HepG2 (cell line): Measurements from ENCODE around the gene STRA6. TPM values are rescaled to one million over a fixed set of nuclear protein-coding genes. Genes with fewer than 3 reads are reported as not detected.

ENCODE experiments used
- ATAC-seq: fragments of 200-7000 bp; cut with Tn5 transposase; 3 replicates; pipeline ENCODE4 v1.9.1; 2020; ENCODE audit warnings: mild to moderate bottlenecking, moderate library complexity
- BruUV-seq: library from RNA; stranded (reverse); fragments of 400-500 nt; replicated peaks from 2 replicates; lab custom pipeline; 2021; lab: Mats Ljungman, UMichigan
- CTCF ChIA-PET: fragments of 300-600 bp; formaldehyde crosslinking; extraction: SDS; loops from one replicate; lab custom pipeline; 2021; ENCODE audit warnings: low total read pairs, inconsistent platforms, low intra/inter-chr PET ratio; lab: Yijun Ruan, JAX
- POLR2A ChIA-PET: fragments of 350-600 bp; sonication (Branson Sonifier 250); formaldehyde crosslinking; loops from one replicate; lab custom pipeline; 2020; ENCODE audit warnings: antibody characterized with exemption, inconsistent platforms; lab: Yijun Ruan, JAX
- DNase-seq: peaks from one replicate; pipeline ENCODE4 v3.0.0-alpha.2; 2015; ENCODE audit warnings: low spot score
- FAIRE-seq: peaks from 3 replicates; lab custom pipeline; 2011; peaks lifted over from hg19 to GRCh38; lab: Jason Lieb, UNC
- H2AFZ ChIP-seq: one replicate; pipeline ENCODE4 v1.6.1; 2011; ENCODE audit warnings: low read length, inconsistent platforms
- H3K27ac ChIP-seq: fragments of 300-600 bp; 3 replicates; pipeline ENCODE4 v1.8.0; 2011; ENCODE audit warnings: mixed run types, mild to moderate bottlenecking, mixed read lengths, low read length, inconsistent platforms; ENCODE audit not compliant: insufficient read depth; ENCODE audit errors: extremely low read length
- H3K27me3 ChIP-seq, 2 experiments: fragments of 200-600 bp in 1 of 2; 2 replicates in 1 of 2; 3 replicates in 1 of 2; pipeline versions ENCODE4 v1.6.0 to v1.8.0; 2011; ENCODE audit warnings: low read length in 2 of 2, mild to moderate bottlenecking in 2 of 2, moderate library complexity in 2 of 2, inconsistent platforms in 1 of 2; ENCODE audit not compliant: insufficient read depth in 2 of 2, control insufficient read depth in 1 of 2
- H3K36me3 ChIP-seq, 2 experiments: fragments of 200-600 bp in 1 of 2; replicated peaks in 1 of 2; 2 replicates in 1 of 2; 3 replicates in 1 of 2; pipeline versions ENCODE4 v1.5.1 to v1.8.0; 2011; ENCODE audit warnings: low read length in 2 of 2, inconsistent platforms in 1 of 2; ENCODE audit not compliant: insufficient read depth in 2 of 2, control insufficient read depth in 1 of 2
- H3K4me1 ChIP-seq: 2 replicates; pipeline ENCODE4 v1.5.1; 2012; ENCODE audit warnings: low read length, inconsistent platforms; ENCODE audit not compliant: insufficient read depth
- H3K4me2 ChIP-seq: 2 replicates; pipeline ENCODE4 v1.6.0; 2011; ENCODE audit warnings: low read depth, low read length, inconsistent platforms
- H3K4me3 ChIP-seq, 3 experiments: fragments of 200-600 bp in 1 of 3; sonication (generic), shearing (Covaris generic) in 1 of 3; replicated peaks in 1 of 3; 2 replicates each; pipeline ENCODE4 v1.5.1; 2011 to 2016; ENCODE audit warnings: low read length in 3 of 3, inconsistent platforms in 2 of 3, low read depth in 2 of 3, mild to moderate bottlenecking in 2 of 3, control low read depth in 1 of 3, mixed read lengths in 1 of 3; ENCODE audit not compliant: insufficient read depth in 1 of 3
- H3K79me2 ChIP-seq: one replicate; pipeline ENCODE4 v1.6.1; 2011; ENCODE audit warnings: low read length, inconsistent platforms; ENCODE audit not compliant: insufficient read depth
- H3K9ac ChIP-seq: 2 replicates; pipeline ENCODE4 v1.6.0; 2011; ENCODE audit warnings: mild to moderate bottlenecking, low read depth, low read length, inconsistent platforms; ENCODE audit not compliant: insufficient read depth
- H3K9me3 ChIP-seq: 2 replicates; pipeline ENCODE4 v1.5.1; 2012; ENCODE audit warnings: mild to moderate bottlenecking, low read length
- H4K20me1 ChIP-seq: 2 replicates; pipeline ENCODE4 v1.6.0; 2011; ENCODE audit warnings: inconsistent platforms, mild to moderate bottlenecking, low read length, moderate library complexity; ENCODE audit not compliant: insufficient read depth
- AGO1 ChIP-seq: fragments of 200-400 bp; formaldehyde crosslinking; IDR thresholded peaks from 2 replicates; pipeline ENCODE4 v1.6.1; 2017; ENCODE audit warnings: mild to moderate bottlenecking, low read depth, low read length, moderate library complexity; ENCODE audit not compliant: poor library complexity, severe bottlenecking
- ARNT2 ChIP-seq: sonication (generic); formaldehyde crosslinking; IDR thresholded peaks from 2 replicates; pipeline ENCODE4 v1.8.0; 2022; ENCODE audit warnings: mild to moderate bottlenecking, low read depth, missing genetic modification reagents, moderate library complexity
- MAZ ChIP-seq, 2 experiments: sonication (generic) in 1 of 2; formaldehyde crosslinking in 1 of 2; IDR thresholded peaks; 2 replicates each; pipeline versions ENCODE4 v1.5.0 to v1.6.1; 2012 to 2020; ENCODE audit warnings: low read depth in 2 of 2, mild to moderate bottlenecking in 2 of 2, borderline replicate concordance in 1 of 2, improper control_type of control experiment in 1 of 2, low read length in 1 of 2, missing genetic modification reagents in 1 of 2, moderate library complexity in 1 of 2
- POLR2G ChIP-seq: fragments of 200-400 bp; formaldehyde crosslinking; IDR thresholded peaks from 2 replicates; pipeline ENCODE4 v1.6.1; 2018; ENCODE audit warnings: mild to moderate bottlenecking, low read depth, low read length, moderate library complexity
- RBAK ChIP-seq: sonication (generic); formaldehyde crosslinking; IDR thresholded peaks from 2 replicates; pipeline ENCODE4 v1.5.1; 2020; ENCODE audit warnings: mild to moderate bottlenecking, missing genetic modification reagents
- RCOR2 ChIP-seq: IDR thresholded peaks from 2 replicates; pipeline ENCODE4 v1.6.1; 2016; ENCODE audit warnings: missing biosample characterization, missing genetic modification reagents
- SOX5 ChIP-seq: IDR thresholded peaks from 2 replicates; pipeline ENCODE4 v1.6.1; 2016; ENCODE audit warnings: borderline replicate concordance
- SP5 ChIP-seq: IDR thresholded peaks from 2 replicates; pipeline ENCODE4 v1.6.1; 2016; ENCODE audit warnings: low read depth, borderline replicate concordance
- THYN1 ChIP-seq: sonication (generic); formaldehyde crosslinking; IDR thresholded peaks from 2 replicates; pipeline ENCODE4 v1.8.1; 2023; ENCODE audit warnings: low read depth, mild to moderate bottlenecking, moderate library complexity, missing genetic modification reagents, borderline replicate concordance
- ZFP62 ChIP-seq: sonication (generic); formaldehyde crosslinking; IDR thresholded peaks from 2 replicates; pipeline ENCODE4 v1.4.0; 2020; ENCODE audit warnings: missing genetic modification reagents
- ZNF263 ChIP-seq: sonication (generic); formaldehyde crosslinking; IDR thresholded peaks from 2 replicates; pipeline ENCODE4 v1.4.0; 2020; ENCODE audit warnings: missing genetic modification reagents
- ZNF496 ChIP-seq: sonication (generic); formaldehyde crosslinking; IDR thresholded peaks from 2 replicates; pipeline ENCODE4 v1.8.1; 2023; ENCODE audit warnings: mild to moderate bottlenecking, moderate library complexity, missing genetic modification reagents; ENCODE audit not compliant: insufficient replicate concordance
- ZNF512B ChIP-seq: sonication (generic); formaldehyde crosslinking; IDR thresholded peaks from 2 replicates; pipeline ENCODE4 v1.5.1; 2020; ENCODE audit warnings: missing genetic modification reagents, mild to moderate bottlenecking, borderline replicate concordance
- ZNF589 ChIP-seq: sonication (generic); formaldehyde crosslinking; conservative IDR thresholded peaks from 2 replicates; pipeline ENCODE4 v1.8.0; 2022; ENCODE audit warnings: mild to moderate bottlenecking, moderate library complexity, missing genetic modification reagents
- ZNF607 ChIP-seq: sonication (generic); formaldehyde crosslinking; IDR thresholded peaks from 2 replicates; pipeline ENCODE4 v1.5.1; 2020; ENCODE audit warnings: missing genetic modification reagents, mild to moderate bottlenecking, borderline replicate concordance
- ZNF776 ChIP-seq: sonication (generic); formaldehyde crosslinking; IDR thresholded peaks from 2 replicates; pipeline ENCODE4 v1.4.0; 2020; ENCODE audit warnings: mild to moderate bottlenecking, missing genetic modification reagents
- WGBS: methylation state at CpG from one replicate; pipeline ENCODE4 v1.1.6; 2017; ENCODE audit warnings: low lambda C conversion rate; 5-methylcytosine and 5-hydroxymethylcytosine counted together
- in situ Hi-C: cut with HindIII; loops from 2 replicates; pipeline ENCODE4 v1.10.0; 2017; ENCODE audit warnings: low pct_unique_long_range_greater_than_20kb; ENCODE audit not compliant: extremely low pct_ligation_motif_present
- intact Hi-C: fragments of 100-400 bp; cut with micrococcal nuclease; formaldehyde crosslinking; loops from one replicate; pipeline ENCODE4 v1.10.0; 2022; ENCODE audit not compliant: unreplicated experiment
- polyA plus RNA-seq, 8 experiments: library from polyadenylated mRNA; depleted of rRNA in 3 of 8; stranded (reverse) in 7 of 8; unstranded in 1 of 8; fragments of >200 nt; fragmentation: Illumina TruSeq in 4 of 8; extraction: Trizol in 4 of 8; gene quantifications; 2 replicates each; pipeline versions ENCODE4 v1.2.1 to v1.2.3, GENCODE V29; 2011 to 2016; ENCODE audit warnings: low read depth in 4 of 8, missing spikeins in 1 of 8, mixed read lengths in 1 of 8; ENCODE audit not compliant: insufficient read depth in 1 of 8
- total RNA-seq, 5 experiments: library from RNA; depleted of rRNA; stranded (reverse); fragments of >200 nt; fragmentation: Illumina TruSeq; extraction: Trizol; gene quantifications; 2 replicates each; pipeline ENCODE4 v1.2.3, GENCODE V29; 2016; ENCODE audit warnings: low read depth in 1 of 5

STRA6 gene
- total and polyA plus RNA-seq, 2 of the 13 experiments (the other 11 are each of a cell fraction or from before 2014, with no cell fraction given), result 1.6 to 2.1 TPM

GRCh38 chr15:74173380-74174218 lies 29.0 kb downstream of the STRA6 start, which contains the start of gene ISLR:
Gene ISLR, plus strand, starts transcription at chr15:74173710. Its CDS starts 1,149 bp downstream, at chr15:74174859.
- Histone ChIP-seq H3K27ac (no peak within 1 kb of the TSS), H3K79me2 (no peaks in the 10 kb centered on the region), H3K9me3 (no peaks in the 10 kb centered on the region), H3K27me3 (peaks cover 11 to 42% of the 10 kb centered on the region in 2 experiments; a peak in 4 of 5 replicates), H3K4me2 (no peak within 1 kb of the TSS), H3K4me1 (no peaks in the 10 kb centered on the region), H3K36me3 (no peaks in the 10 kb centered on the region), H3K4me3 (no peak within 1 kb of the TSS), H4K20me1 (no peaks in the 10 kb centered on the region), H2AFZ (no peak within 1 kb of the TSS), H3K9ac (no peak within 1 kb of the TSS)
- intact Hi-C loops (no loop called here), in situ Hi-C loops (no loop called here)
- BruUV-seq, result no TSS peak
- FAIRE-seq, result no peak
- DNase-seq, result no peak
- CTCF ChIA-PET, result no interaction called here
- 31% methylated on average over 11 of the region's 20 CpGs for WGBS
- TF ChIP-seq ARNT2 (no peak), THYN1 (CRISPR knock-in tag) (no peak), MAZ (IDR thresholded peaks at IDR 0.05; ENCODE audit: borderline replicate concordance, low read depth, low read length) (no peak), MAZ (CRISPR knock-in tag; IDR thresholded peaks at IDR 0.05; ENCODE audit: low read depth) (no peak), SOX5 (CRISPR knock-in tag) (no peak), ZFP62 (CRISPR knock-in tag) (no peak), ZNF607 (CRISPR knock-in tag) (no peak), SP5 (CRISPR knock-in tag) (no peak), RBAK (no peak), RCOR2 (CRISPR knock-in tag) (no peak), POLR2G (no peak), AGO1 (no peak), ZNF776 (CRISPR knock-in tag) (no peak), ZNF589 (CRISPR knock-in tag) (no peak), ZNF496 (CRISPR knock-in tag) (no peak), ZNF512B (CRISPR knock-in tag) (no peak), ZNF263 (CRISPR knock-in tag) (no peak)
- POLR2A ChIA-PET, result no interaction called here
- no peak for ATAC-seq
